Endothelial cell (in vitro differentiated cells): ENCODE measurements around the gene SPIRE1. TPM values are rescaled to one million over a fixed set of nuclear protein-coding genes. Genes with fewer than 3 reads are reported as not detected.

Source experiments
- DNase-seq: peaks from one replicate; pipeline ENCODE4 v3.0.0; 2021; ENCODE audit warnings: low spot score
- H3K27ac Mint-ChIP-seq: one replicate; pipeline ENCODE4 v1.8.0; 2021; ENCODE audit warnings: mixed read lengths, inconsistent platforms; ENCODE audit not compliant: unreplicated experiment
- H3K27me3 Mint-ChIP-seq: one replicate; pipeline ENCODE4 v1.8.0; 2021; ENCODE audit warnings: mild to moderate bottlenecking, moderate library complexity, mixed read lengths, inconsistent platforms; ENCODE audit not compliant: unreplicated experiment
- H3K36me3 Mint-ChIP-seq: one replicate; pipeline ENCODE4 v1.8.0; 2021; ENCODE audit warnings: mild to moderate bottlenecking, low read depth, mixed read lengths, inconsistent platforms; ENCODE audit not compliant: unreplicated experiment
- H3K4me1 Mint-ChIP-seq: one replicate; pipeline ENCODE4 v1.8.0; 2021; ENCODE audit warnings: mild to moderate bottlenecking, mixed read lengths, inconsistent platforms; ENCODE audit not compliant: unreplicated experiment
- H3K4me3 Mint-ChIP-seq: one replicate; pipeline ENCODE4 v1.8.0; 2021; ENCODE audit warnings: mild to moderate bottlenecking, mixed read lengths, inconsistent platforms; ENCODE audit not compliant: unreplicated experiment
- H3K9me3 Mint-ChIP-seq: one replicate; pipeline ENCODE4 v1.8.0; 2021; ENCODE audit warnings: mixed read lengths, inconsistent platforms; ENCODE audit not compliant: unreplicated experiment
- total RNA-seq: library from RNA; stranded (reverse); fragmentation: NEBNext Ultra II Directional; extraction: Animal tissue kit (Norgen Biotek cat#: 25700); gene quantifications from one replicate; pipeline ENCODE4 v1.2.1, GENCODE V29; 2021; ENCODE audit not compliant: unreplicated experiment
- TF ChIP-seq, protein P1 (sequence below): fragments of 200-600 bp; sonication (generic); IDR thresholded peaks from one replicate; pipeline ENCODE4 v1.5.0; 2021; ENCODE audit warnings: antibody characterized with exemption; ENCODE audit not compliant: unreplicated experiment

Gene SPIRE1
- total RNA-seq, 1 donor from 2014 or later = 31.3 TPM

DNA sequence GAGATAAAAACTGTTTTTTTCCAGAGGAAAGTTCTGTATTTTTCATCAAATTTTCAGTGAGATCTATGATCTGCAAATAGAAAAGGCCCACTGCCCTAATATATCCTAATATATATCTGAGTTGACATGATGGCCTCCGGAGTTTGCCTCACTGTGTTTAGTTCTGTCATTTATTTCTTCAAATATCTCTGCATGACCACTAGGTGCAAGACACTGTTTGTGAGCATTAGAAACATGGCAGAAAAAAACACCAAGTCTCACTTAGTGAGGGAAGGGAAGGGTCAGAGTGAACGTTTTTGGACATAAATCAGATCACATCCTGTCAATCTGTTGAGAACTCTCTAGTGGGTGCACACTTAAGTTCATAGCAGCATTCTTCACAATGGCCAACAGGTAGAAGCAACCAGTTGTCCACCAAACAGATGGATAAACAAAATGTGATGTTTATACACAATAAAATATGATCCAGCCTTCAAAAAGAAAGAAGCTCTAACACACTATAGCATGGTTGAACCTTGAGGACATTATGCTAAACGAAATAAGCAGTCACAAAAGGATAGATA lies 53.4 kb downstream of the SPIRE1 start:
- H3K27ac Mint-ChIP-seq = no peak overlapping the region
- TF ChIP-seq, protein P1, sequence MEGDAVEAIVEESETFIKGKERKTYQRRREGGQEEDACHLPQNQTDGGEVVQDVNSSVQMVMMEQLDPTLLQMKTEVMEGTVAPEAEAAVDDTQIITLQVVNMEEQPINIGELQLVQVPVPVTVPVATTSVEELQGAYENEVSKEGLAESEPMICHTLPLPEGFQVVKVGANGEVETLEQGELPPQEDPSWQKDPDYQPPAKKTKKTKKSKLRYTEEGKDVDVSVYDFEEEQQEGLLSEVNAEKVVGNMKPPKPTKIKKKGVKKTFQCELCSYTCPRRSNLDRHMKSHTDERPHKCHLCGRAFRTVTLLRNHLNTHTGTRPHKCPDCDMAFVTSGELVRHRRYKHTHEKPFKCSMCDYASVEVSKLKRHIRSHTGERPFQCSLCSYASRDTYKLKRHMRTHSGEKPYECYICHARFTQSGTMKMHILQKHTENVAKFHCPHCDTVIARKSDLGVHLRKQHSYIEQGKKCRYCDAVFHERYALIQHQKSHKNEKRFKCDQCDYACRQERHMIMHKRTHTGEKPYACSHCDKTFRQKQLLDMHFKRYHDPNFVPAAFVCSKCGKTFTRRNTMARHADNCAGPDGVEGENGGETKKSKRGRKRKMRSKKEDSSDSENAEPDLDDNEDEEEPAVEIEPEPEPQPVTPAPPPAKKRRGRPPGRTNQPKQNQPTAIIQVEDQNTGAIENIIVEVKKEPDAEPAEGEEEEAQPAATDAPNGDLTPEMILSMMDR = peak; percentile 22
- H3K27me3 Mint-ChIP-seq = peaks cover 3% of the 10 kb centered on the region
- no peaks in the 10 kb centered on the region for H3K9me3 Mint-ChIP-seq
- no peak for DNase-seq
- no peaks in the 10 kb centered on the region for H3K36me3 Mint-ChIP-seq
- no peak overlapping the region for H3K4me3 Mint-ChIP-seq
- H3K4me1 Mint-ChIP-seq = peaks cover 46% of the 10 kb centered on the region

DNA sequence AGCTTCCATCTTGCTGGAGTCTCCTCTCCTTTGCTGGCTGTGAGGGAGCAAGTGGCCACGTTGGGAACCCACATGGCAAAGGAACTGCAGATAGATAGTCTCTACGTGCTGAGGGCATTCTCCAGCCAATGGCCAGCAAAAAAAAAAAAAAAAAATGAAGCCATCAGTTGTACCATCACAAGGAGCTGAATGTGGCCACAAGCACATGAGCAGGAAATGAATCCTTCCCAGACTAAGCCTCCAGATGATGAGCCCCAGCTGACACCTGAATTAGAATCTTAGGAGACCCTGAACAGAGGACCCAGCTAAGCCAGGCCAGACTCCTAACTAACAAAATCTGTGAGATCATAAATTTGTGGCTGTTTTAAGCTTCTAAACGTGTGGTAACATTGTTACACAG lies 57.9 kb downstream of the SPIRE1 start:
- peaks cover 46% of the 10 kb centered on the region for H3K4me1 Mint-ChIP-seq
- no peaks in the 10 kb centered on the region for H3K9me3 Mint-ChIP-seq
- peak overlapping the region; percentile 5 for H3K27ac Mint-ChIP-seq

DNA sequence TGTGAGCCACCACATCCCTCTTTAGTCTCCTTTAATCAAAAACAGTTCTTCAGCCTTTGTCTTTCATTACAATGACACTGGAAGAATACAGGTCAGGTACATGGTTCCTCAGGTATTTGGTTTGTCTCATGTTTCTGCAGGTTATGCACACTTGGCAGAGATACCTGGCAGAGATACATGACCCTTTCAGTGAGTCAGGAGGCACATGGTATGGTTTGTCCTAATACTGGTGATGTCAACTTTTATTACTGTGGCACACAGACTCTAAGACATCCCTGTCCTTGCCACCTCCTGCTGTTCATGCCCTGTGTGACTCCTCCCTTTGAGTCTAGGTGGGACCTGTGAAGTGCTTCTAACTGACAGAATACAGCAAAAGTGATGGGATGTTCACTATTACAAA lies 58.4 kb downstream of the SPIRE1 start:
- no peaks in the 10 kb centered on the region for H3K36me3 Mint-ChIP-seq
- TF ChIP-seq, protein P1 = no peak
- peaks cover 42% of the 10 kb centered on the region for H3K4me1 Mint-ChIP-seq
- H3K9me3 Mint-ChIP-seq = no peaks in the 10 kb centered on the region
- H3K27ac Mint-ChIP-seq = peak overlapping the region; percentile 92
- H3K27me3 Mint-ChIP-seq = peaks cover 3% of the 10 kb centered on the region
- H3K4me3 Mint-ChIP-seq = no peak overlapping the region
- no peak for DNase-seq

More for the DNA sequence above, 57.9 kb downstream of the SPIRE1 start:
- no peaks in the 10 kb centered on the region for H3K36me3 Mint-ChIP-seq
- H3K27me3 Mint-ChIP-seq = peaks cover 3% of the 10 kb centered on the region
- no peak overlapping the region for H3K4me3 Mint-ChIP-seq
- DNase-seq = no peak
- TF ChIP-seq, protein P1 = no peak

DNA sequence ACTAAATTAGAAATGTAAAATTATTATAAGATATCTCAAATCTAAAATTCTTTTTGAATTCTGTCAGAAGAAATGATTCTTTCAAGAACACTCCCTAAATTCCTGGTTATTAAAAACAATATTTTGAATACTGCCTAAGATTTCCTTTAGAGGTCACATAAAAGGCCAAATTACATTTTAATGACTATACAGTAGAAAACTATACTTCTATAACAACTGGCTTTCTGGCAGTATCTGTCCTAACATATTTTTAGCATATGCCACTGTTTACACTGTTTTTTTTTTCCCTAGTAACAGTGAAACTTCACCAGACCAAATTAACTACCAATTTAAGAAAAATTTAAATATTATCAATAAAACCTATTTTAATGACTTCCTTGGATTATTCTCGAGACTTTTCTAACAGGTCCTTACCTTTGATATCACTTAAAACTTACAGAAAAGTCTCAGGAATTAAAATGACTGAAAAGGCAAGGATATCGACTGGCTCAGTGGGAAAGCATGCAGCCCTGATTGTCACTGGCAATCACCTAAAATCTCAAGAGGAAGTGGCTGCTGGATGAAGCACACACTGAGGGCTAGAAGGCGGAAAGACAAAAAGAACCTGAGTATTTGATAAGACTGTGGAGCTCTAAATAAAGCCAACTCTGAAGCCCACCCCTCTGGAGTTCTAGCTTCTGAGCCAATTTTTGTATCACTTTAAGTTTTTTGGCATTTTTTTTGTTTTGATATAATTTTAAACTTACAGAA lies 59.6 kb downstream of the SPIRE1 start:
- Mint-ChIP-seq H3K4me3 (no peak overlapping the region), H3K9me3 (no peaks in the 10 kb centered on the region), H3K4me1 (peaks cover 42% of the 10 kb centered on the region), H3K27ac (peak overlapping the region; percentile 92), H3K36me3 (no peaks in the 10 kb centered on the region), H3K27me3 (peaks cover 3% of the 10 kb centered on the region)
- peak; percentile 21 for DNase-seq
- TF ChIP-seq, protein P1 = no peak

DNA sequence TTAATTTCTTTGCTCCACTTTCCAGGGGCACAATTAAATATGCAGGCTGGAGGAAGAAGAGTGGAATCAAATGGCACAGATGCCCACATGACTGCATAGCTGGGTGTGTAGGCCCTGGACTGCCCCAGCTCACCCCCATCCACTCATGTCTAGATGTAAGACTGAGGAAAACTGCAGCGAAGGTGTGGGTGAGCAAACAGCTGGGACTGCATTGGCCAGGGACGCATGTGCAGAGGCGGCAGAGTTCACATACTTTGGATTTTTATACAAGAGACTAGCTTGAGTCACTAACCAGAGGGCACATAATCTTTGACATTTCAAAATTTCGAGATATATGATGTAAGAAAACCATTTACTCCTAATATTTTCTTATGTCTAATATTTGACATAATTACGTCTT lies 60.1 kb downstream of the SPIRE1 start:
- H3K36me3 Mint-ChIP-seq = no peaks in the 10 kb centered on the region
- H3K27me3 Mint-ChIP-seq = peaks cover 3% of the 10 kb centered on the region
- H3K27ac Mint-ChIP-seq = peak overlapping the region; percentile 97
- no peaks in the 10 kb centered on the region for H3K9me3 Mint-ChIP-seq
- H3K4me3 Mint-ChIP-seq = no peak overlapping the region
- TF ChIP-seq, protein P1 = no peak
- no peak for DNase-seq
- peaks cover 42% of the 10 kb centered on the region for H3K4me1 Mint-ChIP-seq
